T-helper 2 cell treated with Interferon-gamma antibody and Interleukin-4, amounts not matched to agents 100 ng/mL and 5 ng/mL, for 36 hours (primary cell): ENCODE results near the gene AK5. TPM values are rescaled to one million over a fixed set of nuclear protein-coding genes. Genes with fewer than 3 reads are reported as not detected.

Source experiments
- intact Hi-C: fragments of 100-400 bp; cut with micrococcal nuclease; formaldehyde crosslinking; loops from one replicate; pipeline ENCODE4 v1.15.1; 2023
- total RNA-seq: library from RNA; stranded (reverse); gene quantifications from 2 replicates; pipeline ENCODE4 v1.2.3, GENCODE V29; 2022

The AK5 gene, protein sequence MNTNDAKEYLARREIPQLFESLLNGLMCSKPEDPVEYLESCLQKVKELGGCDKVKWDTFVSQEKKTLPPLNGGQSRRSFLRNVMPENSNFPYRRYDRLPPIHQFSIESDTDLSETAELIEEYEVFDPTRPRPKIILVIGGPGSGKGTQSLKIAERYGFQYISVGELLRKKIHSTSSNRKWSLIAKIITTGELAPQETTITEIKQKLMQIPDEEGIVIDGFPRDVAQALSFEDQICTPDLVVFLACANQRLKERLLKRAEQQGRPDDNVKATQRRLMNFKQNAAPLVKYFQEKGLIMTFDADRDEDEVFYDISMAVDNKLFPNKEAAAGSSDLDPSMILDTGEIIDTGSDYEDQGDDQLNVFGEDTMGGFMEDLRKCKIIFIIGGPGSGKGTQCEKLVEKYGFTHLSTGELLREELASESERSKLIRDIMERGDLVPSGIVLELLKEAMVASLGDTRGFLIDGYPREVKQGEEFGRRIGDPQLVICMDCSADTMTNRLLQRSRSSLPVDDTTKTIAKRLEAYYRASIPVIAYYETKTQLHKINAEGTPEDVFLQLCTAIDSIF
- 0.61 and 1.7 TPM in 2 replicates for total RNA-seq

DNA sequence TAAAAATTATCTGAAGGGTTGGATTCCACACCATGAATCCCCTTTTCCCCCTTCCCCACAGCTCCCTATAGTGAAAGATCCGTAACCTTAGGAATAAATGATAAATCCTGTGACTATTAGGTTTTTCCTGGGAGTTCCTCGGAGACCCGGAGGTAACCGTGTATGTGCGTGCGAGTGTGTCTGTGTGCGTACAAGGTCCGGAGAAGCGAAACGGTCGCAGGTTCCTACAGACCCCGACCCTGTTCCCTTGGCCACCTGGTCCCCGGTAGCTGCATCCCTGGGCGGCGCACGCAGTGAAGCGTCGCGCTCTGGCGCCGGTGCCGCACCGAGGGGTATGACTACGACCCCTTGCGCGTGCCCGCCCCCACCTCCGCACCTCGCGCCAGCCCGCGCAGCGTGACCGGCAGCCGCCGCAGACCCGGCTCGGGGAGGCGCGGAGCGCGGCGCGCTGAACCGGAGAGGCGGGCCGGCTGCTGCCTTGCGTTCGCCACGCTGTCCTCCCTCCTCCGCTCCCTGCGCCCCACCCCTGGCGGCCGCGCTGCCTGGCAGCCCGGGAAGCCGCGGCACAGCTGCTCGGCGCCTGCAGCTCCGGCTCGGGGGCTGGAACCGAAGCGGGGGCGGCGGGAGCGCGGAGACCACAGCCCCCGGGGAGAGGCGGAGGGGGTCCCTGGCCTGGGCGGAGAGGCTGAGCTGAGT lies at the start of gene AK5:
AK5 (plus strand) TSS at position 529 of the 696 bp plus-strand sequence. CDS start 295 bp downstream, outside the sequence.
- intact Hi-C loops, result loop anchor here (1.0 to 5.0 kb wide), 3 partner anchors 63 to 252 kb away; partner anchors contain the start of gene PIGK

DNA sequence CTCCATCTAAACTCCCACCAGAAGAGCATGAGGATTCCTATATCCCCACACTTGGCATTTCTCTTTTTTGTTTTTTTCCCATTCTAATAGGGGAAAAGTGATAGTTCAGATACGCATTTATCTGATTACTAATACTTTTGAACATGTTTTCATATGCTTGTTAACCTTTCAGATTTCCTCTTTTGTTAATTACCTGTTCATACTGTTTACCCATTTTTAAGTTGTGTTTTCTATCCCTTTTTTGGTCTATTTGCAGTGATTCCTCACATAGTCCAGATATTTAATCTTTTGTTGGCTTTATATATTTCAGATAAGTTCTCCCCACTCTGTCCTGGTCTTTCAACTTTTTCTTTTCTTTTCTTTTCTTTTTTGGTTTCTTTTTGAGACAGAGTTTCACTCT lies 49.0 kb upstream of the AK5 start:
- intact Hi-C loops, result no loop called here

DNA sequence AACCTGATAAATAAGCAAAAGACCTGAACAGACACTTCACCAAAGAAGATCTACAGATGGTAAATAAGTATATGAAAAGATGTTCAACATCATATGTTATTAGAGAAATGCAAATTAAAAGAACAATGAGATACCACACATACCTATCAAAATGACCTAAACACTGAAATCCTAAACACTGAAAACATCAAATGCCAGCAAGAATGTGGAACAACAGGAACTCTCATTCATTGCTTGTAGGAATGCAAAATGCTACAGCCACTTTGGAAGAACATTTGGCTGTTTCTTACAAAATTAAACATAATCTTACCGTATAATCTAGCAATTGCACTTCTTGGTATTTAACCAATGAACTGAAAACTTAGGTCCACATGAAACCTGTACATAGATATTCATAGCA lies 47.7 kb upstream of the AK5 start:
- intact Hi-C loops, result no loop called here

DNA sequence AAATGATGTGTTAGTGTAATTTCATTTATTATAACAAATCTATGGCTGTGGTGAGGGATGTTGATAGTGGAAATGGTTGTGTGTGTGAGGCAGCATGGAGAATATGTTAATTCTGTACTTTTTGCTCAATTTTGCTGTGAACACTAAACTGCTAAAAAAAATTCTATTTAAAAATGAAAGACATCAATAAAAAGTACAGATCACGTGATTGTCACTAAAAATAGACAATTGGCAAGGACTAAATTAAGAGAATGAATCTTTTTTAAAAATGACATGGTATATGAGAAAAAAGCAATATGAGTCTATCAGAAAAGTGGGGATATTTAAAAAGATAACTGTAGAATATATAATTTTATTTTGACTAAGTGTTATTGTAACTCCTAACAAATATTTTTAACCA lies 46.9 kb upstream of the AK5 start:
- intact Hi-C loops, result no loop called here

DNA sequence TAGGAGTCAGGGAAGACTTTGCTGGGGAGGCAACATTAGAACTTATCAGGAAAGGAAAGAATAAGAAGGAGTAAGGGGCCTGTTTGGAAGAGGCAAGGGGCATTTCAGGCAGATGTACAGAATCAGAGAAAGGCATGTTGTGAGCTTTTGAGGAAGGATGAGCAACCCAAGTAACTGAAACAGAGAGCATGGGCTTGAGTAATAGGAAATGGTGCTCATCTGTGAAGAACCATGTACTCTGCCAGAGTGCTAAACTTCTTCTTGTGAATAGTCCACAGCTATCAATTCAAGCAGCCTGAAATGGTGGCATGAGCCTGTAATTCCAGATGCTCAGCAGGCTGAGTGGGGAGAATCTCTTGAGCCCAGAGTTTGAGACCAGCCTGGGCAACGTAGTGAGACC lies 43.4 kb upstream of the AK5 start:
- intact Hi-C loops, result no loop called here

DNA sequence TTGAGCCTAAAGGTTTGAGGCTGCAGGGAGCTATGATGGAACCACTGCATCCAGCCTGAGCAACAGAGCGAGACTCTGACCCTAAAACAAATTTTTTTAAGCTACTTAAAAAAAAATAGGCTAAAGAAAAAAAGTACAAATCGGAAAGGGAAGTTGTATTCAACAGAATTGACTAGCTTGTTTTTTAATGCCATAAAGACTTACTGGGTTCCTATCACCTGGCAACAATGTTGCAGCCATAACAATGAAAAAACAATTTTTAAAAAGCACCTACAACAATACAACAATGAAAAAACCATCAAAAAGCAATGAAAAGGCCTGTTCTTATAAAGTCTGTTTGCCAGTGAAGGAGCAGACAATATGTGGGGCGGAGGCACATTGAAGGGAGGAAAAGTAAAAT lies 42.5 kb upstream of the AK5 start:
- intact Hi-C loops, result no loop called here

DNA sequence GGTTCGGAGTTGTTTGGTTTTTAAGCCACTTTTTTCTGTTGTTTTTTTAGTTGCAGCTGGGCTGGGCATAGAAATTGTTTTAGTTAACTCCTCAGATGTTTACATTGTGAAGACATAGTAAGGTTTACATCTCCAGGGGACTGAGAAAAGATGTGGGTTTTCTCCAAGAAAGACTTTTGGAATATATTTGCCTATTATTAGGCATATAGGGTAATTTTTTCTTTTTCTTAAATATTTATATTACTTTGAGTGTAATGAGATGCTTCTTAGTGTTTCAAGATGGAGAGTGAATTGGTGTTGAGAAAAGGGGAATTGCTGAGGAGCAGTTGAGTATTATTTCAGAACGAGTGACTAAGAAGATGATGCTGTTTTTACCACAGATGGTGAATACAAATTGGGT lies 36.0 kb upstream of the AK5 start:
- intact Hi-C loops, result no loop called here

DNA sequence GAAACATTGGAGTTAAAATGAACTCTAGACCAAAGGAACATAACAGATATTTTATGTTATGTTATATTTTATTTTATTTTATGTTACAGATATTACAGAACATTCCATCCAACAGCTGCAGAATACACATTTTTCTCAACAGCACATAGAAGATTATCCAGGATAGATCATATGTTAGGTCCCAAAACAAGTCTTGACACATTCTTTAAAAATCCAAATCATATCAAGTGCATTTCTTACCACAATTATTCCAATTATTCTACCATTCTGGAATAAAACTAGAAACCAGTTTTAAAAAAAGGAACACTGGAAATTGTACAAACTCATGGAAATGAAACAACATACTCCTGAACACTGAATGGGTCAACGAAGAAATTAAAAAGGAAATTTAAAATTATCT lies 31.7 kb upstream of the AK5 start:
- intact Hi-C loops, result no loop called here

DNA sequence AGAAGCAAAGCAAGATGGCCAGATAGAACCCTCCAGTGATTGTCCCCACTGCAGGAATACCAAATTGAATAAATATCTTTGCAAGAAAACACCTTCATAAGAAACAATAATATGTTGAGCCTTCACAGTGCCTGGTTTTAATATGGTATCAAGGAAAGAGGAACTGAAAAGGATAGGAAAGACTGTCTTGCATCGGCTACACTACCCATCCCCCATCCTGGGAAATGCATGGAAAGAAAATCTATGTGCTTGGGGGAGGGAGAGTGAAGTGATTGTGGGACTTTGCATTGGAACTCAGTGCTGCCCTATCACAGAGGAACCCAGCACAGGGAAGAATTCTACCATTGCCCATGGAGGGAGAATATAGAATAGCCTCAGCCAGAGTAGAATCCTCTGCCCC lies 28.6 kb upstream of the AK5 start:
- intact Hi-C loops, result no loop called here

DNA sequence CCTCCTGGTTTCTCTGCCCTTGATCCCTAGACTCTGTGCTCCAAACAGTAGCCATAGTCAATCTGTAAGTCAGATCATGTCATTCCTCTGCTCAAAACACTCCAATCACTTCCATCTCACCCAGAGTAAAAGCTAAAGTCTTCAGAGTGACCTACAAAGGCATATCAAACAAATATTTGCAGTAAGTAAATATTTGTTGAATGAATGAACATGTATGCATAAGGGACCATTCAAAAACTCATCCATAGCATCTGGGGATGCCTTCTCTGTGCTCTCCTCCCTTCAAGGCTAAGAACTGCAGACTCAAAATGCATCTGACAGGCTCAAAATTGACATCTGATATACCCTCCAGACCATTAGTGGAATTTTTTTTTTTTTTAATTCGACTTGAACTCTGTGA lies 18.1 kb upstream of the AK5 start:
- intact Hi-C loops, result no loop called here

DNA sequence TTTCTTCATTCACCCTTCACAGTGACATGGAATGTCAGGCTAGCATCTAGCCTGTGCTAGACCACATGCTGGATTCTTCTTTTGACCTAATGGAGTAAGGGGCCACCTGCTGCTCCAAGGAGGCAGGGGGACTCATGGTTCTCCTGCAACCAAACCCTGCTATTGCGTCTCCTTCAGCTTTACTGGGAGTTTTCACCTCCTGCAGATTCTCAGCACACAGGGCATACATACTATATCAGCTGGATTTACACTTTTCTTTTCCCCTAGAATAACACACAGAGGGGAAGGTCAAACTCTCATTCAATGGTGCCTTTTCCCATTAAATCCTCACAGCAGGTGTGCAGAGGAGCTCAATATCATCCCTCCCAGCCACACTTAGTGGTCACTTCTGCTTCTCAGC lies 16.6 kb upstream of the AK5 start:
- intact Hi-C loops, result no loop called here

DNA sequence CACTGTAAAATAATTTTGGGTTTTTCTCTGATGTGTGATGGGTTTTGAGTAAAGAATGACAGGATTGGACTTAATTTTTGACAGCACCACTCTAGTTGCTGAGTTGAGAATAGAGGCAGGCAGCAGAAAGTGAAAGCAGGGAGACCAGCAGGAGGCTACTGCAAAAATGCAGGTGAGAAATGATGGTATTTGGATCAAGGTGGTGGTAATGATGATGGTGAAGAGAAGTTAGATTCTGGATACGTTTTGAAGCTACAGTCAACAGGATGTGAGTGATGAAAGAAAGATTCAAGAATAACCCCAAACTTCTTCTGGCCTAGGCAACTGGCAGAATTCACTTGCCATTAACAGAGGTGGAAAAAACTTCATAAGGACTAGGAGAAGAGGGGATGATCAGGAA lies 14.8 kb upstream of the AK5 start:
- intact Hi-C loops, result no loop called here

DNA sequence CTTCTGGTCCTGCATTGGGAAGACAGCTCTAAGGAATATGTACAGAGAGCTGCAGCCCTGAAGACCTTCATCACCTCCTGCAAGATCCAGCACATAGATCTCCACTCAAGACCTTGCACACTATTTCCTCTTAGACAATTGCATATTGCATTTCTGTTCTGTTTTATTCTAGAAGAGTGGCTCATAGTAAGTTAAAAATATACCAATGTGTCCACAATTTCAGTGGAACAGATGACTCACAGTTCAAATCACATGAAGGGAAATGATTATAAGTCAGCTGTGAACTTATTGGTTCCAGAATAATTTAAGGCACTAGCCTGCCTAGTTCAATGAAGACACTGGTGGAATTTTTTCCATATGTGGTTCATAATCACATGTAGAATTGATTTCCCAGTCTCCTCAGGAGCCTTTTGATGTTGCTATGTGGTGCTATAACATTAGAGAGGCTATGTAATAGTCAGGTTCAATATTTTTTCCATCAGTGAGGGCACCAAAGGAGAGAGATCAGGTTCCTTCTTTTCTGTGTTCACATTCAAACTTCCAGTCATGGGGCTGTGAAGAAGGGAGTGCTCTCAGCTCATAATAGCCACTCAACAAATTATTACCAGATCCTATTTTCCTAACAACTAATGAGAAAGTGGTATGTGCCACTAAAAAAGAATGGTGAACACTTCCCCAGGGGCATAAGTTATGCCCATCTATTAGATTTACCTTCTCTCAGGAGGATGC lies 9.8 kb upstream of the AK5 start:
- intact Hi-C loops, result no loop called here

DNA sequence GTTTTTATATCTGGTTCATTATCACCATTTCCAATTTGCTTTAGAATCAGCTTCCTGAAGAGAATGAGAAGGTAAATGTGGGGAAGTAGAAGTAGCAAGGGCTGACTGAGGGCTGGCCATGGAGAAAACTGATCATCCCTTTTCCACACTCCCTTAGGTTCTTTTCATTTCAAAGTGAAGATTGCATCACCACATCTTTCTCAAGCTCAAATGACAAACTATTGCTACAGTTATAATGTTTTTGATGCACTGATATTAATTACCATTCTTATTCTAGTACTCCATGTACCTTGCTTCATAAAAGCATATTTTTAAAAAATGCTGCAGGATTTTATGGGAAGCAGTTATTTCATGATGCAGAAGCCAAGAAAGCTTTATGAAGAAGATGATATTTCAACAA lies 7.9 kb upstream of the AK5 start:
- intact Hi-C loops, result no loop called here

DNA sequence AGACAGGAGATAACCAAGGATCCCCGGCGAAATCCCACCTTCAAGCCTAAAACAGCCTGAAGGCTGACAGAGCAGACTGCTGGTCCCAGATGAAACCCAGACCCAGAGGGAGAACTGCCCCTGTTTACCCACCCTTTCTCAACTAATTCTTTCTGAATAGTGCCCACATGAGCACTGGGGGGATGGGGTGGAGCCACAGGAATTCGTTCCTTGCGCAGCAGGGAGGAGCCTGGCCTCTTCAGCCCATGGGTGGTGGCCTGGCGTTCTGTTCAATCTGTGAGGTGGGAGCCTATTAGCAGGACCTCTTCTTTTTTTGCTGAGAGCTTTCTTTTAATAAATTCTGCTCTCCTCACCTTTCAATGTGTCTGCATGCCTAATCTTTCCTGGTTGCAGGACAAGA lies 6.6 kb upstream of the AK5 start:
- intact Hi-C loops, result no loop called here

DNA sequence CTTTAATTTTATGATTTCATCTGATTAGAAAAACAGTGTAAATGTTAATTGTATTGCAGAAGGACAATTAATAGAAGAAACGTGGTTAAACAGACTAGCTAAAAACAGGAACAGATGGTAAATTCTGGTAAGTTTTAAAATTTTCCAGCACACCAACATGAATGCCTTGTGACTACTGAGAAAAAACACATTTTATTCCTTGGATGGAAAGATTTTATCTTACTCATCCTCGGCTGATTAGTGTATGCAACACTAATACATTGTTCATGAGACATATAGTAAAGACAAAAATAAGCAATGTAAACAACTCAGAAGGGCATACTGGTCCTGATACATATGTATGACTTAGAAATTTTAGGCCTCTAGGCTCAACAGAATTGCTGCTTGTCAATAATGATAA lies 4.9 kb upstream of the AK5 start:
- intact Hi-C loops, result no loop called here

DNA sequence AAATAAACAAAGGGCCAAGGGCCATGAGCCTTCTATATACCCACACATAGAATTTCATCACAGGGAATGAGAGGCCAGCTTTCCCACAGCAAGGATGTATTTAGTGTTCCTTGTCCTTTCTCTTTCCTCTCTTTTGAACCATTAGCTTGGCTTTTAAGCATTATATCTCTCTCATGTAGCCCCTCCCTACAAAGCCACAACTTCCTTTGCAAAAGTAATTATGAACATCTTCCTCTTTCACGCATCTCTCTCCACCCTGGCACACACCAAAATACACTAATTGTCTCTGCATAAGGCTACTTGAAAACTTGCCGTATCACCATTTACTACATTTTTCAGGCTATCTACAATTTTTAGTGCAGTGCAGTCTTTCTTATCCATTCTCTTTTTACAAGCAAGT lies 1.9 kb upstream of the AK5 start:
- intact Hi-C loops, result loop anchor here (2.0 to 5.0 kb wide), 2 partner anchors 61 to 132 kb away; partner anchors contain the start of gene PIGK

DNA sequence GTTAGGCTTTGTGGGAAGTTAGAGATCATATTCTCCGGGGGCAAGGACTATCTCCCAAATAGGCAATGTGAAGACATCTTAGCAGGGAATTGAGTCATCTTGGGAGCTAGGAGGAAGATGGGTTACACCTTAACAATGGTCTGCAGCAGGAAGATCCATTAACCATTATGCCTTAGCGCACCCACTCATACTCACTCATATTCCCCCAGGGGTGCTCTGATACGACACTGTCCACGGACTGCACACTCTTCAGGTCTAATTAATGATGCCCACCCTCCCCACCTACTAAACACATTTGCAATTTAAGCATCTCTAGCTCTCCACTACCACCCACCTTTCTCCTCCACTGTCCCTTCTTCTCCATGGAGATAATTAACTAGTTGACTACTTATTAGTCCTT lies 857 bp upstream of the AK5 start:
- intact Hi-C loops, result loop anchor here (2.0 to 5.0 kb wide), 2 partner anchors 62 to 131 kb away; partner anchors contain the start of gene PIGK

DNA sequence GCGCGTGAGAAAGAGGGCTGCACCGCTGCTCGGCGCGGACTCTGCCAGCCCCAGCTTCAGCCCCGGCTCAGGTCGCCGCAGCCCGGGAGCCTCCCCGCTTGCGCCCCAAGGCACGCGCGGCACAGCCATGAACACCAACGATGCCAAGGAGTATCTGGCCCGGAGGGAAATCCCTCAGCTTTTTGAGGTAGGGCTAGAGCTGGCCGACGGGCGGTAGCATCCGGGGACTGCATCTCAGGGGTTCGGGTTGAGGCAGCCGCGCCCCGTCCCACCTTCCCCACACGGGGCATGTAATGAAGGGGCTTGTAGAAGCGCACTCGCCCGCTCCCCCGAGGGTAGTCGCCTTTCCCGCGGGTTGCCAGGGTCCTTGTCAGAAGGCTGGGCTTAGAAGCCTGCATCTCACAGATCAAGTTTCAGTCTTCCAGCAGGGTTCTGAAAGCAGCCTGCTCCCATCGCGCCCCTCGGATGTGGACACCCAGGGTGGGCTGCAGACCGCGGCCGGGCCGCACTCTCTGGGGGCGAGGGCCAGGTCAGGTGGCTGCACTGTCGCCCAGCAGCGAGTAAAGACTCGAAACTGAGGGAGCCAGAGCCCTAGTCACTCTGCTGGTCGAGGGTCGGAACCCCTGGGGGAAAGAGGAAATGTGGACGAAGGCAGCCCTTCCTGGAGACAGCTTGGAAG lies 507 bp downstream of the AK5 start:
- intact Hi-C loops, result loop anchor here (1.0 to 5.0 kb wide), 2 partner anchors 130 to 251 kb away; no protein-coding TSS in a partner anchor

DNA sequence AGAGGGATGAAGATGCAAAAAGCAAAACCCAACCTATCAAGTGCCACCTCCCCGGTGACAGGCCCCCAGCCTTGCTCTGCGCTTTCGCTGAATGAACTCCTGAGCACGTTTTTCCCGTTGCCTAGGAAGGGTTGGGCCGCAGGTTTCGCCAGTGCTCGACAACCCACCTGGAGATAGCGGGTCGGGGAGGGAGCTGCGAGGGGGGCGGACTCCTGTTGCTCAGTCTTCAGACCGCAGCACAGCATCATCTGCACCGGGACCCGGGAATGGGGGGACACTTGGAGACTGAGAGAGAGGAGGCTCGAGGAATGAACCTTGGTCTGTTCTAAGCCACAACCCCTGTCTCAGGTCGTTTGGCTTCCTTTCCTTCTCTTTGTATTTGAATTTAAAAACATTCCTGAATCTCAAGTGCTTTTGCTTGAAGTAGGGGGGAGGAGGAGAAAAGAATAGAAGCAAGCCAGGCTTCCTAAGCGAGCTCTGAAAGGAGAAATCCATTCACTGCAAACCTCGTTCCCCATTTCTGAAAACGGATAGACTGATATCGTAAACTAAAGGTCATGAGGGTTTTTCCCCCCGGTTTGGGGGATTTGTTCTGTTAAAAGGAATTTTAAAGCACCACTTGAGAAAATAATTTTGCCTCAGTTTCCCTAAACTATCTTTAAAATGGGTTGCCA lies 1.2 kb downstream of the AK5 start:
- intact Hi-C loops, result loop anchor here (1.0 to 5.0 kb wide), 2 partner anchors 129 to 250 kb away; no protein-coding TSS in a partner anchor
